Measurements from ENCODE around the gene CD151. TPM values are rescaled to one million over a fixed set of nuclear protein-coding genes. Genes with fewer than 3 reads are reported as not detected.

CD151 gene
- total RNA-seq, 4 donors from 2014 or later: 277 to 794 (median 465) TPM

DNA sequence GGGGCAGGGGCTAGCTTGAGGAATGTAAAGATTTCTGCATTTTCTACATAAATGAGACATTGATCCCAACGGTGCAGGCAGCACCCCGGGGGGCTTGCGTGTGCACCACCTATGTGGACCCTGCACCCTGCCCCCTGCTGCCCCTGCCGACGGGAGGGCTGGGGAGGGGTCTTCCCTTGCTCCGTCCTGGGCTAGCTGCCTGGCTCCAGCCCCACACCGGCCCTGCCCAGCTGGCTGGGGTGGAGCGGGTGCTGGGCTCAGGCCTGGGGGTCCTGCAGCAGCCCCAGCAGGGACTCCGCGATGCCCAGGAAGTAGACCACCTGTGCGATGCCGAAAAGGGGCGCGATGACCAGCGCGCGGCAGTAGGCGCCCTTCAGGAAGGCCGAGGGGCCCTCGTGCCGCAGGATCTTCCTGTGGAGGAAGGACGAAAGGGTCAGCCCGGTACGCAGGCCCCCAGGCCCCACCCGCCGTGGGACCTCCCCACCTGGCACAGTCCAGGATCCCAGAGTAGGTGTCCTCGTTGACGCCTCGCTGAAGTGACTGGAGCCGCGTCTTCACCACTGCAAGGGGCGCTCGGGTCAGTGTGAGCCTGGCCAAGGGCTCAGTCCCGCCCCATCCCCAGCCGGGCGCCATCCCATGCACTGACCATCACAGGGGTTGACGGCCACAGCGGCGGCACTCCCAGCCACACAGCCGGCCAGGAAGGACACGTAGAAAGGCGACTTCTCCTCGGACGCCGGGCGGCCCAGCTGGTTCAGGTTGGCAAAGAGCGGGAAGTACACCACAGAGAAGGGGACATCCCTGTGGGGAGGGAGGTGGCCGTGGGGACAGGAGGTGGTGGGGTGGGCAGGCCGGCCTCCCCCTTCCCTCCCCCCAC, 40.9 kb upstream of the CD151 start:
- Histone ChIP-seq H3K4me3 (no peak overlapping the region), H3K27ac (no peak overlapping the region), H3K4me1 (peaks cover 0 to 55% (median 23%) of the 10 kb centered on the region in 3 donors), H3K36me3 (peaks cover 0 to 35% of the 10 kb centered on the region in 2 donors), H3K9me3 (no peaks in the 10 kb centered on the region), H3K27me3 (peaks cover 42% of the 10 kb centered on the region)
- TF ChIP-seq EP300 (IDR thresholded peaks at IDR 0.05): no peak
- TF ChIP-seq, protein P1, sequence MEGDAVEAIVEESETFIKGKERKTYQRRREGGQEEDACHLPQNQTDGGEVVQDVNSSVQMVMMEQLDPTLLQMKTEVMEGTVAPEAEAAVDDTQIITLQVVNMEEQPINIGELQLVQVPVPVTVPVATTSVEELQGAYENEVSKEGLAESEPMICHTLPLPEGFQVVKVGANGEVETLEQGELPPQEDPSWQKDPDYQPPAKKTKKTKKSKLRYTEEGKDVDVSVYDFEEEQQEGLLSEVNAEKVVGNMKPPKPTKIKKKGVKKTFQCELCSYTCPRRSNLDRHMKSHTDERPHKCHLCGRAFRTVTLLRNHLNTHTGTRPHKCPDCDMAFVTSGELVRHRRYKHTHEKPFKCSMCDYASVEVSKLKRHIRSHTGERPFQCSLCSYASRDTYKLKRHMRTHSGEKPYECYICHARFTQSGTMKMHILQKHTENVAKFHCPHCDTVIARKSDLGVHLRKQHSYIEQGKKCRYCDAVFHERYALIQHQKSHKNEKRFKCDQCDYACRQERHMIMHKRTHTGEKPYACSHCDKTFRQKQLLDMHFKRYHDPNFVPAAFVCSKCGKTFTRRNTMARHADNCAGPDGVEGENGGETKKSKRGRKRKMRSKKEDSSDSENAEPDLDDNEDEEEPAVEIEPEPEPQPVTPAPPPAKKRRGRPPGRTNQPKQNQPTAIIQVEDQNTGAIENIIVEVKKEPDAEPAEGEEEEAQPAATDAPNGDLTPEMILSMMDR (IDR thresholded peaks at IDR 0.05): no peak
- TF ChIP-seq POLR2AphosphoS5 (IDR thresholded peaks at IDR 0.05): no peak
- TF ChIP-seq POLR2A (IDR thresholded peaks at IDR 0.05): no peak
- no peak for ATAC-seq
- no CpG with 5 or more reads among the region's 49 CpGs for WGBS, 2 donors (ENCODE audit: low coverage in 1 of 2)

GRCh38 chr11:792535-792821, 40.3 kb upstream of the CD151 start:
- peaks cover 41% of the 10 kb centered on the region for H3K27me3 ChIP-seq
- H3K36me3 ChIP-seq: peaks cover 0 to 35% of the 10 kb centered on the region in 2 donors
- H3K4me1 ChIP-seq: peaks cover 0 to 61% (median 26%) of the 10 kb centered on the region in 3 donors
- H3K27ac ChIP-seq: no peak overlapping the region
- 100% methylated on average over 1 of the region's 15 CpGs; no CpG with 5 or more reads in 1 of the 2 donors for WGBS, 2 donors (ENCODE audit: low coverage in 1 of 2)
- no peak overlapping the region for H3K4me3 ChIP-seq
- H3K9me3 ChIP-seq: no peaks in the 10 kb centered on the region
- TF ChIP-seq EP300 (IDR thresholded peaks at IDR 0.05) (no peak), POLR2A (IDR thresholded peaks at IDR 0.05) (no peak), POLR2AphosphoS5 (IDR thresholded peaks at IDR 0.05) (no peak)
- TF ChIP-seq, protein P1 (IDR thresholded peaks at IDR 0.05): no peak
- ATAC-seq: no peak

- WGBS, 2 donors (ENCODE audit: low coverage in 1 of 2): 60 to 80% methylated on average over 1 of the region's 13 CpGs
- no peak for ATAC-seq
Observed at GRCh38 chr11:792873-793272, 39.9 kb upstream of the CD151 start.

DNA sequence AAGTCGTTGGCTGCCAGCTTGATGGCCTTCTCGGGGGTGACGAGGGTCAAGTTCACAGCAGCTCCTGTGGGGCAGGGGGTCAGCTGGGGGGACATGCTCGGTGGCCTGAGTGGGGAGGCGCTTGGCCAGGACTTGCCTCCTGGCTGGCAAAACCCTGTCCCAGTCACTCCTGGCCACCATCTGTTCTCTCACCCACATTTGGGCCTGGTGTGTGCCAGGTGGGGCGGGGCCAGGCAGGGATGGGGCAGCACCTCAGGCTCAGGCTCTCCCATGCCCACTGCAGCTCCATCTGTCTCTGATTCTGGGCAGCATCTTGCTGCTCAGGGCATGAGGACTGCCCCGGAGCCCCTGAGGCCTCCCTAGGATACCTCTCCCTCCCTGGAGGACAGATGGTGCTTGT, 39.2 kb upstream of the CD151 start:
- H3K9me3 ChIP-seq: no peaks in the 10 kb centered on the region
- TF ChIP-seq POLR2A (IDR thresholded peaks at IDR 0.05) (no peak), EP300 (IDR thresholded peaks at IDR 0.05) (no peak), POLR2AphosphoS5 (IDR thresholded peaks at IDR 0.05) (no peak)
- TF ChIP-seq, protein P1 (IDR thresholded peaks at IDR 0.05): no peak
- H3K27ac ChIP-seq: no peak overlapping the region
- H3K27me3 ChIP-seq: peaks cover 31% of the 10 kb centered on the region
- H3K4me1 ChIP-seq: peaks cover 0 to 72% (median 26%) of the 10 kb centered on the region in 3 donors
- peaks cover 0 to 35% of the 10 kb centered on the region in 2 donors for H3K36me3 ChIP-seq
- ATAC-seq: no peak
- no CpG with 5 or more reads among the region's 7 CpGs for WGBS, 2 donors (ENCODE audit: low coverage in 1 of 2)
- no peak overlapping the region for H3K4me3 ChIP-seq

More at GRCh38 chr11:792873-793272, 39.9 kb upstream of the CD151 start:
- Histone ChIP-seq H3K9me3 (no peaks in the 10 kb centered on the region), H3K27ac (no peak overlapping the region), H3K4me1 (peaks cover 0 to 65% (median 26%) of the 10 kb centered on the region in 3 donors), H3K27me3 (peaks cover 38% of the 10 kb centered on the region), H3K4me3 (no peak overlapping the region), H3K36me3 (peaks cover 0 to 35% of the 10 kb centered on the region in 2 donors)
- TF ChIP-seq POLR2AphosphoS5 (IDR thresholded peaks at IDR 0.05): no peak
- no peak for TF ChIP-seq POLR2A (IDR thresholded peaks at IDR 0.05)
- no peak for TF ChIP-seq EP300 (IDR thresholded peaks at IDR 0.05)
- TF ChIP-seq, protein P1 (IDR thresholded peaks at IDR 0.05): no peak

All from gastroesophageal sphincter (tissue), 4 donors.